Bronchial epithelial cell (primary cell): ENCODE data around the gene BMP5. TPM values are rescaled to one million over a fixed set of nuclear protein-coding genes. Genes with fewer than 3 reads are reported as not detected.
A peak's percentile ranks its signal among the peaks of the same experiment; 100 is the strongest.

ENCODE experiments used
- DNase-seq: peaks from one replicate; pipeline ENCODE4 v3.0.0-alpha.2; 2010; ENCODE audit warnings: low read depth
- FAIRE-seq: peaks from 2 replicates; lab custom pipeline; 2011; peaks lifted over from hg19 to GRCh38; lab: Jason Lieb, UNC
- H3K27me3 ChIP-seq: 2 replicates; pipeline ENCODE4 v1.5.1; 2011; ENCODE audit warnings: low read length; ENCODE audit not compliant: control insufficient read depth, insufficient read depth
- H3K36me3 ChIP-seq: 2 replicates; pipeline ENCODE4 v1.5.1; 2011; ENCODE audit warnings: low read length; ENCODE audit not compliant: control insufficient read depth, insufficient read depth
- H3K4me3 ChIP-seq: 2 replicates; pipeline ENCODE4 v1.5.1; 2011; ENCODE audit warnings: mild to moderate bottlenecking, low read depth, low read length, control low read depth
- CTCF ChIP-seq: IDR thresholded peaks from 2 replicates; pipeline ENCODE4 v1.5.1; 2011; ENCODE audit warnings: mild to moderate bottlenecking, moderate library complexity, low read length, control low read depth, inconsistent platforms; ENCODE audit not compliant: insufficient read depth, severe bottlenecking
- total RNA-seq: library from RNA; depleted of rRNA; stranded (reverse); fragments of >200 nt; gene quantifications from 2 replicates; pipeline ENCODE4 v1.2.1, GENCODE V29; 2014

Gene BMP5
- total RNA-seq, 1 donor from 2014 or later = not detected

DNA sequence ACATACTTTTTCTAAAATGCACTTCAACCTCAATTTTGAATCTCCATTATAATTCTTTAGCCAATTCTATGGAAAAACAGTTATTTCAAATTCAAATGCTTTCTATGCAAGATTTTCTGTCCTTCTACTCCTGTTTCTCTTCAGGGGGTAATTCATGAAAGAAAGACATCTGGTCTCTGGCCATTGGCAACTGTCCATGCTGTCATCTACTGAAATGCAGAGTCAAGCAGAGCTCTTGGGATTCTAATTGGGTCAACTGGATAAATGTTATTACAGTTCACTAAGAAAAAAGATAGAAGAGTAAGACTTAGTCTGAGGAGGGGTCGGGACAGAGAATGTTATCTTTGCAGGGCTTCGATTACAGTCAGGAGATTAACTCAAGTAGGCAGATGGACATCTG is 22.0 kb upstream of the BMP5 start:
- DNase-seq (no peak), FAIRE-seq (no peak)
- no peak for TF ChIP-seq CTCF
- no peaks in the 10 kb centered on the region for H3K27me3 ChIP-seq
- no peaks in the 10 kb centered on the region for H3K36me3 ChIP-seq
- H3K4me3 ChIP-seq = no peak overlapping the region

- DNase-seq (no peak), FAIRE-seq (no peak)
- no peak overlapping the region for H3K4me3 ChIP-seq
- H3K36me3 ChIP-seq = no peaks in the 10 kb centered on the region
- H3K27me3 ChIP-seq = no peaks in the 10 kb centered on the region
- TF ChIP-seq CTCF = no peak
Observed at GRCh38 chr6:55895972-55896730, 20.8 kb upstream of the BMP5 start.

GRCh38 chr6:55892749-55893357 is 17.5 kb upstream of the BMP5 start:
- FAIRE-seq (no peak), DNase-seq (no peak)
- TF ChIP-seq CTCF = no peak
- H3K4me3 ChIP-seq = no peak overlapping the region
- no peaks in the 10 kb centered on the region for H3K36me3 ChIP-seq
- H3K27me3 ChIP-seq = no peaks in the 10 kb centered on the region

- H3K36me3 ChIP-seq = no peaks in the 10 kb centered on the region
- no peaks in the 10 kb centered on the region for H3K27me3 ChIP-seq
- no peak overlapping the region for H3K4me3 ChIP-seq
- no peak for TF ChIP-seq CTCF
- DNase-seq = no peak
- FAIRE-seq = no peak
Observed at GRCh38 chr6:55888917-55889316, 13.5 kb upstream of the BMP5 start.

GRCh38 chr6:55886185-55886836 is 10.9 kb upstream of the BMP5 start:
- Histone ChIP-seq H3K27me3 (no peaks in the 10 kb centered on the region), H3K4me3 (no peak overlapping the region), H3K36me3 (no peaks in the 10 kb centered on the region)
- peak; percentile 37 for DNase-seq
- peak; percentile 1 for TF ChIP-seq CTCF
- FAIRE-seq = no peak
